ENCODE measurements around the gene VTI1A.

GRCh38 chr10:112498806-112499205 lies 51.8 kb downstream of the VTI1A start:
- TF ChIP-seq POLR2AphosphoS5 (IDR thresholded peaks at IDR 0.05; ENCODE audit: low read depth) (no peak), CTCF (conservative IDR thresholded peaks at IDR 0.05; ENCODE audit: low read depth in 2 of 2) (no peak), EZH2phosphoT487 (IDR thresholded peaks at IDR 0.05; ENCODE audit: unreplicated experiment) (no peak)
